Dedifferentiated amniotic fluid mesenchymal stem cell (primary cell): Measurements from ENCODE around the gene UBE2H.
"Not testable (repeated sequence)": the region's sequence is repeated elsewhere in the genome, so short reads cannot be mapped to it uniquely, and the experiment has no call there.

Experiments used
- DNase-seq: peaks from one replicate; pipeline ENCODE4 v3.0.0-alpha.2; 2016; ENCODE audit errors: extremely low spot score

UBE2H gene

GRCh38 chr7:129872054-129872453, 80.7 kb downstream of the UBE2H start:
- DNase-seq: no peak

- DNase-seq: no peak
Measured at GRCh38 chr7:129870668-129871067, 82.1 kb downstream of the UBE2H start.

DNA sequence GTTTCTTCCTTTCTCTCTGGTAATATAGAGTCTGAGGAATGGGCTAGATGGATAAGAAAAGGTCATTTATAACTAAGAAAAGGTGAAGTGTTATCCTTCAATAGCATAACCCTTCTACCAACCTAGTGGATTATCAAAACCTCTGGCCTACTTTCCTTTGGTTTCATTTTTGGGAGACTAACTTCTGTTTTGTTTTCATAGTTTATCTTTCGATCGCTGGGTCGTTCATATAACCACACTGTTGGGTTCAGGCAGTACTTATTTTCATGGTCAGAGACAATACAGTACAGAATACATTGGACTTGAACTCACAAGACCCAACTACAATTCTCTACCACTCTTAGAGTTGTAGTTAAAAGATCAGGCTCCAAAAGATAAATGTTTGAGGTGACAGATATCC, 86.5 kb downstream of the UBE2H start:
- no peak for DNase-seq

DNA sequence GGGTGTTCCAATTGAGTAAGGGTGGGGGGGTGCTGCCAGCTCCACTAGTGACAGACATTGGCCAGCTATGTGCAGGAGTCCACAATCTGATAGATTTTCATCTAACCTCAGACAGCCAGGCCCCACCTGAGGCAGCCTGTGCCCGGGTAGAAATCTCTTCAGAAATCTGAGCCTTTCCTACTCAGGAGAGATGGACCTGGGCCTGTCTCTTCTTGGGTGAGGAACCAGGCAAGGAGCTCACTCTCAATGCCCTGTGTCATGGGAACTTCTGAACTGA, 86.9 kb downstream of the UBE2H start:
- no peak for DNase-seq

- peak; percentile 67 for DNase-seq
Measured at GRCh38 chr7:129865093-129865924, 87.5 kb downstream of the UBE2H start.

GRCh38 chr7:129864676-129865075, 88.1 kb downstream of the UBE2H start:
- DNase-seq: not testable (repeated sequence)

DNA sequence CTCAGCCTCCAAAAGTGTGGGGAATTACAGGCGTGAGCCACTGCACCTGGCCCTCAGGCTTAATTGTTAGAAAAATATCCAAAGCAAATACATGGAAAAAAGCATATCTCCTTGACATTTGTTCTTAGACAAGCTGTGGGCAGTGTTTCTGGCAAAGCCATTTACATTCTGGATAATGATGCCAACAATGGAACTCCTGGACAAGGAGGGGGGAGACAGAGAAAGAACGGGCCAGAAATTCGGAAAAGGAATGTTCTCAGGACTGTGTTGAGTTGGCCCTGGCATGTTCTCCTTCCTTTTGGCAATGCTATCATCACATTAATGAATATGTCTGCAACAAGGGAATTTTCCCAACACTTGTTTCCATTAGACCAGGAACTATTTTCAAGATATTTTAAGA, 88.7 kb downstream of the UBE2H start:
- DNase-seq: peak; percentile 37

DNA sequence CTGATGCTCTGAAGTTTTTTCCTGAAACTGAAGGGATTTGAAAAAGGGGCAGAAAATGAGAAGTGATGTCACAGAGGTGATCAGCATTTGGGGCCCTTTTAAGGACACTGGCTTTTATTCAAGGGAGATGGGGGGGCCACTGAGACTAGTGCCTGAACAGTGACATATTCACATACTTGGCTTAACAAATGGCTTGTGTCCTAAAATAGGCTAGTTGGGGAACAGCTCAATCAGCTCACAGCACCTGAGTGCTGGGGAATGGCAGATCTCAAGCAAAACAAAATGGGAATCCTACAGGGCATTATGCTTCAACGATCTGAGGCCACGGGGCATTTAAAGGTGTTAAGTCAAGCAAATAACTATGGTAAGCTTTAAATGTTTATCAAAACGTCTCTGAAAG, 90.1 kb downstream of the UBE2H start:
- DNase-seq: no peak

- DNase-seq: not testable (repeated sequence)
Measured at GRCh38 chr7:129860784-129861183, 92.0 kb downstream of the UBE2H start.

GRCh38 chr7:129859183-129859582, 93.6 kb downstream of the UBE2H start:
- DNase-seq: no peak

DNA sequence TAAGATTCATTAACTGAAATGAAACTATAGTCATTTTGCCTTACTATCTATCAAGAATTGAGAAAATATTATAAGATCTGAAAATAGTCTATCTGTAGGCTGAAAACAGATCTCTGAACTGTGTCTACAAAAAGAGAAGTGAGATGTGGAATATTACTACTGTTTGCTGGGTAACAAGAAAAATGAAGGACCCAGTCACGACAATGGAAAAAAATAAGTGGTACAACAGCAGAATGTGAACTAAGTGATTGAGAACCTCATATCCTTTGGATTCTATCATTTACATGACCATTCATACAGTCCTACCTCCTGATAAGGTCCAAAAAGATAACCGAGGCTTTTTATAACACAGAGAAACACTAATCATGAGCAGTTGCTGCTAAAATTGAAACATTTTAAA, 94.3 kb downstream of the UBE2H start:
- DNase-seq: no peak

GRCh38 chr7:129857313-129857712, 95.4 kb downstream of the UBE2H start:
- DNase-seq: no peak

- DNase-seq: no peak
Measured at GRCh38 chr7:129855935-129856717, 96.6 kb downstream of the UBE2H start.

- peak; percentile 98 for DNase-seq
Measured at GRCh38 chr7:129855234-129855673, 97.5 kb downstream of the UBE2H start.

GRCh38 chr7:129854401-129854800, 98.4 kb downstream of the UBE2H start:
- DNase-seq: no peak

DNA sequence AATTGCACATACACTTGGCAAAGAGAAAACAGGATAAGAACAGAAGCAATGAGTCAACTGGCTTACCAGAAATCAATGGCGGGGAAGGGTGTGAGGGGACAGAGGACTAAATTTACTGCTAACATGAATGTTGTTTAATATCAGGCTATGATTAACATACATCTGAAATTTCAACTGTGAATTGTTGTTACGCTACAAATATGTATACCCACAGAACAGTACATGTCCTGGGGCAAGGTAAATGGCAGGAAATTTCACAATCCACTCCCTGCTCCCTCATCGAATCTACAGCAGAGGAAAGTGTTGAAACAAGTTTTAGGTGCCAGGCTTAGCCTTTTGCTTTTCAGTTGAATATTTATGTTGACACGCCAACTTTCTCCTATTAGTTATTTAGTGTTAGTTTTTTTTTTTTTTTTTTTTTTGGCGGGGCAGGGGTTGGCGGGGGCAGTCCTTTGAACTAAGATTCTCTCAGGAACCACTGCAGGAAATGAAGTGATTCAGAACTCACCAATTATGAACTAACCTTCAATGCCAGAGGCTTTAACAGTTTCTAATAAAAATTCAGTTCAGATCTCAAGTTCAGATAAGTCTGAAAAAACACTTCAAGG, 99.0 kb downstream of the UBE2H start:
- DNase-seq: peak; percentile 30

DNA sequence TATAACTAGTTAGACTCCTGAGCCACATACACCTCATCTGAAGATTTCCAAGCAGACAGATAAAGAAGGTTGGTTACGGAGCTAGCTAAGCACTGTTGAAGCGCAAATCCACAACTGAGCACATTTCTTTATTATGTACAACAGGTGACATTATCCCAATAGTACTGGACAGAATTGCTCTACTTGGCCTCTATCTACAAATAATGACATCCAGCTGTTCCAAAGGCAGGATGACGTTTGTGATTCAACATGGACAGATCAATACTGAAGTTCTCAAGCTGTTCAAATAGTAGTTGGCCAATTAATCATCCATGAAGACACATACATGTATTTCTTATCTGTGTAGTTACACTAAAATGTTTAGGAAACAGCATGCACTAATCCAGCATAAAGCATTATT, 101.0 kb downstream of the UBE2H start:
- no peak for DNase-seq

DNA sequence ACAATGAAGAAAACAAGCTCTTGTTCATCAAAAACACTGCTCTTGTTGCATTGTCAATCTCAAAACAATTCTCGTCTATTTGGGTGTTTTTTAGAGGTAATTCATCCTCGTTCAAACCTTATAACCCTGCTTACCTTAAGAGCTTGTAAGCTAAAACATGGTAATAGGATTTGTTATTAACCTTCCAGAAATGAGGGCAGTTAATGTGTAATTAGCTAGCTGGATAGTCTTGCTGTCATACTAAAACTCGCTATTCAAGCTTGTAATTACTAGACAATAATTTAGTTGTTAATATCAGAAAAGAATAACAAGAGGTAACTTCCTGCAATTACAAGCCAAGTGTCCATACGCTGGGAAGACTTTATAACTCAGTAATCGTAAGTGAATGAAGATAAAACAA, 101.6 kb downstream of the UBE2H start:
- DNase-seq: no peak

GRCh38 chr7:129848436-129848835, 104.3 kb downstream of the UBE2H start:
- DNase-seq: no peak

DNA sequence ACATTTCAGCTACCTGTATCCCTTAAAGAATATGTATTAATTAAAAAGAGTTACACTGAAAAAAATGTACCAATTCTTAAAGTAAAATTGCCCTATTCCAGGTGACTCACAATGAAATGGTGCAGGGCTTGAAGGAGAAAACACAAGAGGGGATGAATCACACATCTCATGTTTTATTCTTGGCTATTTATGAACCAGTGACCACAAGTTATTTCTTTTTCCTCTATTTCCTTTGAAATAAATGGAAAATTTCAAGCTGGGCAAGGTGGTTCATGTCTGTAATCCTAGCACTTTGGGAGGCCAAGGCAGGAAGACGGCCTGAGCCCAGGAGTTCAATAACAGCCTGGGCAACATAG, 106.8 kb downstream of the UBE2H start:
- peak; percentile 39 for DNase-seq

DNA sequence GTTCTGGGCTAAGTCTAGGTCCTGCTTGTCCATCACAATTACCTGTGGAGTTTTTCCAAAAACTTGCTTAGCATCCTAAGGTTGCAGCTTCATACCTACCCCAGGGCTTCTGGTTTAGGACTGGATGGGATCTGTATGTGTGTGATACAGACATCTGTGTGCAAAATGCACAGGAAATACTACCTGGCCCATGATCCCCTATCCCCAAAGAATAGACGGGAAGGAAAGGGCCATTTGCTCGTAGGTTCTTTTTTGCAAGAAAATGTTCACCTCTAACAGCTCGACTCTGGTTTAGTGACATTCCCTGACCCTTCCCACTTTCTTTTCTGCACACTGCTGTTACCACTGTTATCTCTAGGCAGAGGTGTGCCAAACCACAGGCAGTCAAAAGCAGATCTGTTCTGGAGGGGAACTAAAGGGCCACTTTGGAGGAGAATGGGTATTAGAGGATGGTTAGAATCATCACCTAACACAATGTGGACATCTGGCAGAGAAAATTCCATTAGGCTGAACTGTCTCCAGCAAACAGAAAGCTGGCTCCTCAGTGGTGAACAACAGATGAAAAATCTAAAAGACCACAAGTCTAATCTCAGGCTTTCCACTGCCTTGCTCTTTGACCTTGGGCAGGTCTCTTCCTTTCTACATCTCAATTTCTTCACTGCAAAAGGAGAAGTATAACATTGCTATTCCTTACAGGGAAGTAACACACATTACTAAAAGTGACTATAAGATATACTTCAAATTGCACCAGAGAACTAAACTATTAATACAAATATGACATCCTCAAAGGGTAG, 107.4 kb downstream of the UBE2H start:
- no peak for DNase-seq
